ENCODE results near the gene PAXIP1.

The PAXIP1 gene

DNA sequence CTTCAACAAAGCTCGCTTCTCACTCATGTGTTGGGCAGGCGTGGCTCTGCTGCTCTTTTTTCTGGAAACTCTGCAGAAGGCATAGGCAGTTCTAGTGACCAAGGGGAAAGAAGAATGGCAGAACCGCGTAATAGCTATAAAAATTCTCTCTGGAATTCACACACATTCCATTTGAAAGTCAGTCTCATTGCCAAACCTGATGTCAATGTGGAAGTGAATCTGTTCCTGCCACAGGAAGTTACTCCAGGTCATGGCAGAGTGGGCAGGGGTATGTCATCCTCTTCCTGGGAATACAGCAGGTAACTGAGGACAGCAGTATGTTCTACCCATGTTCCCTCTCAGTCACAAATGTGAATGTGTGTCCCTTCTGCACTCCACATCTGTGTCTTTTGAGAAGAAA, 8.2 kb upstream of the PAXIP1 start:
- Histone ChIP-seq H3K27ac (ENCODE audit: low read depth, low read length) (no peak overlapping the region), H3K27me3 (ENCODE audit: control insufficient read depth, insufficient read depth, low read length) (no peaks in the 10 kb centered on the region), H3K9ac (ENCODE audit: low read depth, low read length) (no peak overlapping the region), H3K9me3 (ENCODE audit: control insufficient read depth, insufficient read depth, low read length) (no peaks in the 10 kb centered on the region), H3K36me3 (ENCODE audit: control insufficient read depth, insufficient read depth, low read length) (0 out of 2 replicates have a peak, but pooled peaks cover 4% of the 10 kb centered on the region), H3K4me3 (ENCODE audit: low read depth, low read length) (no peak overlapping the region), H3K4me1 (ENCODE audit: control insufficient read depth, insufficient read depth, low read length) (no peaks in the 10 kb centered on the region)

DNA sequence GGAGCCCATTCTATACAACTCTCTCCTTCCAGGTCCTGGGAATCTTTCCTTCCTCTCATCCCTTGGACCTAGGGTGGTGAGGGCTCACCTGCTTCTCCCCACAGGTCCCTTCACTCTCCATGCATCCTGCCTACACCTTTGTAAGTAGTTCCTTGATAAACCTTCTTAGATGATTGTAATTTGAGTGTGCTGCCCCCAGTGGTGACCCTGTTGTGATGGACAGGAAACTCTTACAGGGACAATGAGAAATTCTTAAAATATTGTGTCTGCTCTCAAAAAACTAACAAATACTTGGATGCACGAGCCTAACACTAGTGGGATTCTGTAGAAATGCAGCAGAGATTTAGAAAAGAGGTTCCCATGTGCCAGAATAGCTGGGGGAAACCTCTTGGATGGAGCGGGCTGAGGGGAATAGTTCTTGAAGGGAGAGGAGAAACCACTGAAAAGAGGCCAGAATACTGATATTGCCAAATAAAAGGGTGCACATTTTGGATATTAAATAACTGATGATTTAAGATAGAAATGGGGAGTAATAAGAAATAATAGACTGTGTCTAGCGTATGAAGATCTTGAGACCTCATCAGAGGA, 6.7 kb upstream of the PAXIP1 start:
- Histone ChIP-seq H3K27me3 (ENCODE audit: control insufficient read depth, insufficient read depth, low read length) (no peaks in the 10 kb centered on the region), H3K4me1 (ENCODE audit: control insufficient read depth, insufficient read depth, low read length) (no peaks in the 10 kb centered on the region), H3K9me3 (ENCODE audit: control insufficient read depth, insufficient read depth, low read length) (no peaks in the 10 kb centered on the region), H3K27ac (ENCODE audit: low read depth, low read length) (no peak overlapping the region), H3K4me3 (ENCODE audit: low read depth, low read length) (no peak overlapping the region), H3K36me3 (ENCODE audit: control insufficient read depth, insufficient read depth, low read length) (0 out of 2 replicates have a peak, but pooled peaks cover 11% of the 10 kb centered on the region), H3K9ac (ENCODE audit: low read depth, low read length) (no peak overlapping the region)

- Histone ChIP-seq H3K27me3 (ENCODE audit: control insufficient read depth, insufficient read depth, low read length) (no peaks in the 10 kb centered on the region), H3K36me3 (ENCODE audit: control insufficient read depth, insufficient read depth, low read length) (0 out of 2 replicates have a peak, but pooled peaks cover 11% of the 10 kb centered on the region), H3K4me1 (ENCODE audit: control insufficient read depth, insufficient read depth, low read length) (no peaks in the 10 kb centered on the region), H3K9me3 (ENCODE audit: control insufficient read depth, insufficient read depth, low read length) (no peaks in the 10 kb centered on the region), H3K9ac (ENCODE audit: low read depth, low read length) (no peak overlapping the region), H3K4me3 (ENCODE audit: low read depth, low read length) (no peak overlapping the region), H3K27ac (ENCODE audit: low read depth, low read length) (no peak overlapping the region)
Observed at GRCh38 chr7:155007947-155008346, 5.0 kb upstream of the PAXIP1 start.

DNA sequence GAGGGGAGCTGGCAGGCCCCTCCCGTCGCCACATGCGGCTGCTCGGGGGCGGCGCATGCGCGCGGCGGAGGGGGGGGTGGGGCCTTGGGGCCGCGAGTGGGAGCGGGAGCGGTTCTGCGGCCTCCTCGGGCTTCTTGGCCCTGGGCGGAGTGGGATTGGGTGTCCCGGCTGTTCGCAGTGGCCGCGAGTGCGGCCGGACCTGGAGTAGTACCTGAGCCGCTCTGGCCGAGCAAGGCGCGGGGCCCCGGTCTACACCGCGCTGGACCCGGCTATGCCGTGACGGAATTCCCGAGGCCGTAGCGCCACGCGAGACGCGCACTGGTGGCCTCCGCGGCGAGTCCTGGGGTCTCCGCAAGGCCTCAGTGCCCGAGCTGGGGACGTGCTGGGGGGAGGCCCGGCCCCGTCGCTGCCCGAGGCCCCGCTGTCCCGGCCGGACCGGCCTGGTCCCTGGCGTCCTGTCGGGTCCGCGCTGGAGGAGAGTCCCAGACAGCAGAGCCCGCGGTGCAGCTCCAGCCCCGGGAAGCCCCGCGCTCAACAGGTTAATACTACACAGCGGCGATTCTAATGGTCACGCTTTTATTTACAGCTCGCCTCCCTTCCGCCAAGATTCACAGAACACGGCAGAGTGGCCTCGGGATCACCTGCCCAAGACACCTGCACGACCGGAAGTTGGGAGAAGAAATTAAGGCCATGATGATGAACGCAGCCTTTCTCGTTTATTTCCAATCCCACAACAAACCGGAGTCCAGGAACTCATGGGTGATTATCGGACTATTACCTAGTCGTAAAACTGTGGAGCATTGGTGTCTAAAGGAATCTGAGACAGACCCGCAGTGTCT, 671 bp upstream of the PAXIP1 start:
- Histone ChIP-seq H3K27me3 (ENCODE audit: control insufficient read depth, insufficient read depth, low read length) (no peaks in the 10 kb centered on the region), H3K9ac (ENCODE audit: low read depth, low read length) (peak overlapping the region; percentile 99), H3K27ac (ENCODE audit: low read depth, low read length) (peak overlapping the region; percentile 96), H3K4me1 (ENCODE audit: control insufficient read depth, insufficient read depth, low read length) (peaks cover 4% of the 10 kb centered on the region; the same call in 1 of the 2 replicates), H3K9me3 (ENCODE audit: control insufficient read depth, insufficient read depth, low read length) (no peaks in the 10 kb centered on the region), H3K36me3 (ENCODE audit: control insufficient read depth, insufficient read depth, low read length) (peaks cover 17% of the 10 kb centered on the region), H3K4me3 (ENCODE audit: low read depth, low read length) (peak overlapping the region; percentile 98)

GRCh38 chr7:155002411-155003091, 373 bp downstream of the PAXIP1 start:
- peak overlapping the region; percentile 71 for H3K27ac ChIP-seq (ENCODE audit: low read depth, low read length)
- H3K36me3 ChIP-seq (ENCODE audit: control insufficient read depth, insufficient read depth, low read length), result peaks cover 27% of the 10 kb centered on the region
- peaks cover 8% of the 10 kb centered on the region for H3K4me1 ChIP-seq (ENCODE audit: control insufficient read depth, insufficient read depth, low read length)
- peak overlapping the region; percentile 86 for H3K4me3 ChIP-seq (ENCODE audit: low read depth, low read length)
- H3K27me3 ChIP-seq (ENCODE audit: control insufficient read depth, insufficient read depth, low read length), result no peaks in the 10 kb centered on the region
- H3K9me3 ChIP-seq (ENCODE audit: control insufficient read depth, insufficient read depth, low read length), result no peaks in the 10 kb centered on the region
- H3K9ac ChIP-seq (ENCODE audit: low read depth, low read length), result peak overlapping the region; percentile 63

GRCh38 chr7:155001756-155002410, 1.0 kb downstream of the PAXIP1 start:
- peak overlapping the region; percentile 63 for H3K9ac ChIP-seq (ENCODE audit: low read depth, low read length)
- no peaks in the 10 kb centered on the region for H3K9me3 ChIP-seq (ENCODE audit: control insufficient read depth, insufficient read depth, low read length)
- peaks cover 29% of the 10 kb centered on the region for H3K36me3 ChIP-seq (ENCODE audit: control insufficient read depth, insufficient read depth, low read length)
- peak overlapping the region; percentile 71 for H3K27ac ChIP-seq (ENCODE audit: low read depth, low read length)
- H3K4me1 ChIP-seq (ENCODE audit: control insufficient read depth, insufficient read depth, low read length), result peaks cover 14% of the 10 kb centered on the region
- H3K27me3 ChIP-seq (ENCODE audit: control insufficient read depth, insufficient read depth, low read length), result no peaks in the 10 kb centered on the region
- H3K4me3 ChIP-seq (ENCODE audit: low read depth, low read length), result peak overlapping the region; percentile 86

DNA sequence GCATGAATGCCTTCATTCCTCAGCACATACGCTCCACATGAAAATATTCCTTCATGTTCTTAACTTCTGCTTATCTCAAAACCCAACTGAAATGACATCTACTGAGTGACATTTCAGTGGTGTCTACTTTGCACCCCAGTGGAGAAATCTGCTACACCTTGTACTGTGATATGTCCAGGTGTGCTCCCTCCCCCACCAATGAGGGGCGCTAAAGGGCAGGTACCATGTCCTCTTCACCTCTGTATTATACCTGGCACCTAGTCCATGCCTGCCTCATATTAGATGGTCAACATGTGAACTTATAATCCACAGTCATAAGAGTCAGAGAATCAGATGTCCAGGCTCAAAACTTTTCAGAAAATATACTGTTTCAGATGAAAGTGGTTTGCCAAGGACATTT, 2.1 kb downstream of the PAXIP1 start:
- Histone ChIP-seq H3K4me1 (ENCODE audit: control insufficient read depth, insufficient read depth, low read length) (peaks cover 24% of the 10 kb centered on the region), H3K9ac (ENCODE audit: low read depth, low read length) (no peak overlapping the region), H3K4me3 (ENCODE audit: low read depth, low read length) (no peak overlapping the region), H3K36me3 (ENCODE audit: control insufficient read depth, insufficient read depth, low read length) (peaks cover 31% of the 10 kb centered on the region), H3K9me3 (ENCODE audit: control insufficient read depth, insufficient read depth, low read length) (no peaks in the 10 kb centered on the region), H3K27ac (ENCODE audit: low read depth, low read length) (no peak overlapping the region), H3K27me3 (ENCODE audit: control insufficient read depth, insufficient read depth, low read length) (no peaks in the 10 kb centered on the region)

GRCh38 chr7:154998481-154998880, 4.4 kb downstream of the PAXIP1 start:
- Histone ChIP-seq H3K27me3 (ENCODE audit: control insufficient read depth, insufficient read depth, low read length) (no peaks in the 10 kb centered on the region), H3K9ac (ENCODE audit: low read depth, low read length) (no peak overlapping the region), H3K27ac (ENCODE audit: low read depth, low read length) (no peak overlapping the region), H3K36me3 (ENCODE audit: control insufficient read depth, insufficient read depth, low read length) (peaks cover 45% of the 10 kb centered on the region), H3K4me3 (ENCODE audit: low read depth, low read length) (no peak overlapping the region), H3K9me3 (ENCODE audit: control insufficient read depth, insufficient read depth, low read length) (no peaks in the 10 kb centered on the region), H3K4me1 (ENCODE audit: control insufficient read depth, insufficient read depth, low read length) (peaks cover 24% of the 10 kb centered on the region)

DNA sequence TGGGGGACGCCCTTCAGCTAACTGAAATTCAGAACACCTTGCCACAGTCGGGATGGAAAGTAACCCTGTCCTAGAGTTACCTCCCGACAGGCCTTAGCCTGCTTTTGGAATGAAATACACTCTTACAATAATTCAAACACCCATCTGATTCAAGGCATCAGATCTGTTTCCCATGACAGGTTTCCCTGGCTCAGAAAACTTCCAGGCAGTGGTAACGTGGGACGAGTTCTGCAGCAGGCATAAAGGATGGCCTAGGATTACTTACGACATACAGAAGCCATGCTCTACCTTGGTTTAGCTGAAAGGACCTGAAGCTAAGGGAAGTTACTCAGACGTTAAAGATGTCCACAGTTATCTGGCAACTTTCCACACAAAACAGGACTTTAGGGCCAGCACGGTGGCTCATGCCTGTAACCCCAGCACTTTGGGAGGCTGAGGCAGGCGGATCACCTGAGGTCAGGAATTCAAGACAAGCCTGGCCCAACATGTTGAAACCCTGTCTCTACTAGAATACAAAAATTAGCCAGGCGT, 5.0 kb downstream of the PAXIP1 start:
- Histone ChIP-seq H3K9ac (ENCODE audit: low read depth, low read length) (no peak overlapping the region), H3K4me1 (ENCODE audit: control insufficient read depth, insufficient read depth, low read length) (peaks cover 24% of the 10 kb centered on the region), H3K9me3 (ENCODE audit: control insufficient read depth, insufficient read depth, low read length) (no peaks in the 10 kb centered on the region), H3K36me3 (ENCODE audit: control insufficient read depth, insufficient read depth, low read length) (peaks cover 51% of the 10 kb centered on the region), H3K27me3 (ENCODE audit: control insufficient read depth, insufficient read depth, low read length) (no peaks in the 10 kb centered on the region), H3K27ac (ENCODE audit: low read depth, low read length) (peak overlapping the region; percentile 91), H3K4me3 (ENCODE audit: low read depth, low read length) (no peak overlapping the region)

DNA sequence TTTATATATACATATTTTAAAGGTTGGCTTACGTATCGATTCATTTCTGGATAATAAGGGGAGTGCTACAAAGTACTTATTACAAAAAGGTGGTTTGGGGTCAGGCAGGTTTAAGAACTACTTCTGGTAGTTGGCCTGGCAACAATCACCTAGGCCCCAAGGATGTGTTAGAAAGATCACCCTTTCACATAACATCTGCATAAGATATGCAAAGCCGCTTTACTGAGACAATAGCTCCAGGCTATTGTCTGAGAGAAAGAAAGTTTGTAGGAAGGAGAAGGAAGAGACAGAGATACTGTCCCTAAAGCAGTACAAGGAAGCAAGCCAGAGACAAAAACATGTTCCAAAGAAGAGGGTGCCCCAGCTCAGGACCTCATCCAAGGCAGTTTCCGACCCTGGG, 6.2 kb downstream of the PAXIP1 start:
- Histone ChIP-seq H3K4me3 (ENCODE audit: low read depth, low read length) (peak overlapping the region; percentile 37), H3K9ac (ENCODE audit: low read depth, low read length) (peak overlapping the region; percentile 49), H3K36me3 (ENCODE audit: control insufficient read depth, insufficient read depth, low read length) (peaks cover 56% of the 10 kb centered on the region), H3K27me3 (ENCODE audit: control insufficient read depth, insufficient read depth, low read length) (no peaks in the 10 kb centered on the region), H3K27ac (ENCODE audit: low read depth, low read length) (peak overlapping the region; percentile 91), H3K4me1 (ENCODE audit: control insufficient read depth, insufficient read depth, low read length) (peaks cover 21% of the 10 kb centered on the region), H3K9me3 (ENCODE audit: control insufficient read depth, insufficient read depth, low read length) (no peaks in the 10 kb centered on the region)

All from HUES48 (cell line).